ENCODE data around the gene ARMC7.
A peak's percentile ranks its signal among the peaks of the same experiment; 100 is the strongest.
"Not testable (repeated sequence)": the region's sequence is repeated elsewhere in the genome, so short reads cannot be mapped to it uniquely, and the experiment has no call there.

ARMC7 gene

DNA sequence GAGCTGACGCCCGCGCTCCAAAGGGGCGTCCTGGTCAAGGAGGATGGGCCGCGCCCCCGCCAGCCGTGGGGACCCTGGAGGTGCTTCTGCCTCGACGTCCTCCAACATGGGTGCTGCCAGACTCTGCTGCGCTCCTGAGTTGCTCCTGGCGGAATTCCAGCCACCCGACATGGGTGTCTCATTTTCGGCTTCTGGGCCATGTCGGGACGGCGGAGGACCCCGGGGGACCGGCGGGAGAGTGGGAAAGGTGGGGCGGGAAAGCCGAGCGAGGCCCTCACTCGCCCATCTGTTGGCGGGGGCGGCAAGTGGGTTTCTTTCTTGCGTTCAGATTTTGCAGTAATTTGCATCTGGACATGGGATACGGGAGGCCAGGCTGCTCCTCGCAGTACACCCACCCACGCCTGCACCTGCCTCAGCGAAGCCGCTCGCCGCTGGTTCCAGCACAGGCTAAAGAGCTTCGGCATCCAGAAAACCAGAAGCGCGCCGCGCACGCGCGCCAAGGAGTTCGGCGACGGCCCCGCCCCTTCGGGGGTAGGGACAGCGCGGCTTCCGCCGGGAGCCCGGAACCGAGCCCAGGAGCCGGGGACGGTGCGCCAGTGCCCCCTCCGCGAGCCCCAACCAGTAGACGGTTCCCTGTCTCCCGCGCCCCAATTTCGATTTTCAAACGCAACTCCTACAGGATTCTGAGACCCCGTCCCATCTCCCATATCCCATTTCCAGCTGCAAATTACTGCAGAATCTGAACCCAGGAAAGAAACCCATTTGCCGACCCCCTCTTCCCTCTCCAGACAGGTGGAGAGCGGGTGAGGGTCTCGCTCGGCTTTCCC, at the start of gene ARMC7:
Gene ARMC7, plus strand, starts transcription at position 563 of the 827 bp plus-strand sequence. CDS start 320 bp downstream, outside the sequence.
- peak; percentile 95 for DNase-seq

DNA sequence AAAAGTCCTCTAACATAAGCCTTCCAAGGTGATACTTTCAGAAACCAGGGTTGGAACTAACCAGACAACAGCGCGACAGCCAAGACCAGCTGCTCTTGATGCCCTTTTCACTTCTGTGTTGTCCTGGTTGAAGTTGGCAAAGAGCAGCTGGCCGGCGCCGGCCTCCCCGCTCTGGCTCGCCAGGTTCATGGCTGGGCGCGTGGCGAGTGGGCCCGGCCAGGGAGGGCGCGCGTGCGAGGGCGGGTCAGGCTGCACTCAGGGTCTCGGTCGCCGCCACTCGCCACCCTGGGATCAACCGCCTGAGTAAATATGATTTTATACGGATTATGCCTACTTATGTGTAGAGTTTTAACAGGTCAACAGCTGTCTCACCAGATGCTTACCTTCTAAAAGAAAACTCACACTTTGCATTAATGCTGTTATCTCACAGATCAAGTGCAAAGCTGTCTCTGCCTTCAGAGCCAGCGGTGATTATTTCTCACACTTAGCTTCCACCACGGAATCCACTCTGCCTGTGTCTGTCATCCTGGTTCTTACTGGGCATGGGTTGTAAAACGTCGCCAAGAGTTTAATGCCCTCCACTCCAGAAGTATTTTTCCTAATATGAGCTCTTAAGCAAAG, 49.2 kb upstream of the ARMC7 start:
- no peak for DNase-seq

DNA sequence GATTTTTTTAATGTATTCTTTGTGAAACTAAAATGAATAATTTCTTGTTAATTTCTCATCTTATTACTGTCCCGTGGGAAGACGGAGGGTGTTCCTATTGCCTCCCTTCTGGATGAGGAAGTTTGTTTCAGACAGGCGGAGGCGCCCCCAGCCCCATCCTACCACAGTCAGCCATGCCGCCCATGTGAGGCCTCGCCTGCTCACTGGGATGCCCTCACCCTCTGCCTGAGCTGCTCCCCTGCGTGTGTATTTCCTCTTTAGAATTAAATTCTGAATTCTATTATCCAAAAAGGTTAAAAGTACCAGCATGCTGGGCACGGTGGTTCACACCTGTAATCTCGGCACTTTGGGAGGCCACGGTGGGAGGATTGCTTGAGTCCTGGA, 48.7 kb upstream of the ARMC7 start:
- DNase-seq: no peak

DNA sequence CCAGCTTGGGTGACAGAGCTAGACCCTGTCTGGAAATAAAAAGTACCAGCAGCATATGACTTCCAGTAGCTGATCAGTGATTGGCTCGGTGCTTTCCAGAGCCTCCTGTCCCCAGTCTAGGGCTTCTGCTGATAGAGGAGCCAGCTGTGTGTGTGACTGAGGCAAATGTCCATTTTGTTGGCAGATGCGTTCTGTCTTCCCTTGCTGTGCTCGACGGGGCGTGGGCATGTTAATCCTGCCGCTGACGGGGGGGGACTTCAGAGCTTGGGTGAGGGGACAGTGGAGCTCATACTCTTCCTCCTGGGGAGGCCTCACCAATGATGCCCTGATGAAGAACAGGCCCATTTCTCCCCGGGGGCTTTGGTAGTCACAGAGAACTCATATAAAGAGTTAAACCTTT, 48.2 kb upstream of the ARMC7 start:
- DNase-seq: no peak

DNA sequence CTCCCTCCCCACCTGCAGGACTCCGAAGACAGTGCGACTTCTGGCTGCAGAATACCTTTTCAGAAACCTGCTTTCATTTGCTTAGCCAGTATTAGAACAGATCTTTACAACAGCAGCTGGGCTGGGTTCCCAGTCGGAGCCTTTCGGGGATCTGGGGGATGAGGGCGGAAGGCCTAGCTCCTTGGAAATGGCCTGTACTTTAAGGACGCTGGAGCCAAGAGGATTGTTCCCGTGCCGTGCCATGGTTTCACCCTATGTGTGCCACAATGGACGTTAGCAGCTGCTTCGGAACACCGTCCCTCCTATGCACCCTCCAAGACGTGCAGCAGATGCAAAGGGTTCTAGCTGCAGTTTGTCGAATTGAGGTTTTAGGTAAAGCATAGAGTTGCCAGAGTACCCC, 46.6 kb upstream of the ARMC7 start:
- DNase-seq: no peak

DNA sequence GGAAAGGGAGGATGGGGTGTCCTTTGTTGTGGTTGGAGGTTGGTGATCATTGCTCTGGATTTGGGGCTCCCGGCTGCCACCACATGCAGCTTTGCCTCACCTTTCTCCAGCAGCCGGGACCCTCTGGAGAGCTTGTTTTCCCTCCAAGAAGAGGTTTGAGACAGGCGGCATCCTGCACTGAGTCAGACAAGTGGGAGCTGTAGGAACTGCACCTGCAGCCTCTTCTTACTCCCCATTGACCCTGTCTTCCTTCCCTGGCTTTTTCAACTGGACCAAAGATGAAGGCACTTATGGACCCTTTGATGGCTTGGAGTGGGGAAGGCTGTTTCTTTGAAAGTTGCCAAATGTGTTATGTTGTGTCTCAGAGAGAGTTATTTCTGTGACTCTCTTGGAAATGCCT, 46.1 kb upstream of the ARMC7 start:
- no peak for DNase-seq

DNA sequence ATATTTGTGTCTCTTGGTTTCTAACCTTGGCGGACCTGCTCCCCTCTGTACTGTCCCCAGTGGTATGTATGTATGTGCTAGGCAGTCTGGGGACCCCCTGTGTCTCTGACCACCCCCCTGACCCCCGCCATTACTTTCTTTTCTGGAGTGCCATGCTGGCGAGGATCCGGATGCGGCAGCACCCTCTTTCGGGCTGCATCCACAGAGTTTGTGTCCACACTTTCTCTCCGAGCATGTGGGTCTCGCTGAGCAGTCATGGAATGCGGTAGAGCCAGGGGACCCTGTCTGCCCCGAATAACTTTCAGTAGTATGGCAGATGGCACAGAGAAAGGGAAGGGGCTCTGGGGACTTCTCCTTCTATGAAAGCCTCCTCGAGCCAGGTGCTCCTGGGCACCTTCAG, 45.7 kb upstream of the ARMC7 start:
- DNase-seq: no peak

DNA sequence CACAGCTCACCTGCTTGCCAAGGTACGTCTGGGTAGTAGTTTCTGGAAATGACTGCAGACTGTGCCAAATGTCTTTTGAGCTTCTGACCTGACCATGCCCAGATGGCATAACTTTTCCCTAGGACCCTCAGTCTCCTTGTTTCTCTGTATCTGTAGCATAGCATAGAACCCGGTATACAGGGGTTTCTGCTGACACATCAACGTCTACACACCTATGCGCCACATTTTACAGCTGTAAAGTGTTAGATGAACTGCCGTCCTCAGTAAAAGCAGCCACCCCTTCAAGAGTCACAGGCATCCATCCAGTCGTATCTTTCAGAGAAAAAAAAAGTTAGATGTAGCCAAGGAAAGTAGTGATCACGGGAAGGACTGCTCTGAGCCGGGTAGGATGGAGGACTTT, 45.3 kb upstream of the ARMC7 start:
- DNase-seq: no peak

DNA sequence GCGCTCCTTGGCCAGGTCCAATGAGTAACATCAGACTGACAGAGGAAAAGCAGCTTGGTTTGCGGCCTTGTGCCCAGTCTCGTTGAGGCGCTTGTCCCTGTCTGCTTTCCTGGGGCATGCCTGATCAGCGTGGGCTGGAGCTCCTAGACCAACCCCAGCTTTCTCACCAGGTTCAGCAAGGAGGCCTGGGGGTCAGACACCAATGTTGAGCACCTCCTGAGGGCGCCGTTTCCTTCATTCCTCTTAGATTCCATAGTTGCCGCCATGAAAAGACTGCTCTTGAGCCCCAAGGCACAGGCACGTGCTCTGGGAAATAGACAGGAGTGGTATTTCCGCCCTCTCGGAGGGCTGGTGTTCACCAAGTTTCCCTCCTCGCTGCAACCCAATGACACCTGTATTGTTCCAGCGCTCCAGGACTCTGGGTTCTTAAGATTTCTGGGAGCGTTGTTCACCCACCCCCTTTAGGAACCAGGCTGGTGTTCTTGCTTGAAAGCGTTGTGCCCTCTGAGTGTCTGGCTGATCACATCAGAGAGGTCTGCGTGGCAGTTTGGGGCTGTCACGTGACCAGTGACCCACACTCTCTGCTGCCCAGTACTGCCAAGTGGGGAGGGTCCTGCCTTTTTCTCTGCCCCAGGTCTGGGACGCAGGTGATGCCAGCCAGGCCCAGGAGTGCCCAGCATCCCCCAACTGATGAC, 44.8 kb upstream of the ARMC7 start:
- no peak for DNase-seq

DNA sequence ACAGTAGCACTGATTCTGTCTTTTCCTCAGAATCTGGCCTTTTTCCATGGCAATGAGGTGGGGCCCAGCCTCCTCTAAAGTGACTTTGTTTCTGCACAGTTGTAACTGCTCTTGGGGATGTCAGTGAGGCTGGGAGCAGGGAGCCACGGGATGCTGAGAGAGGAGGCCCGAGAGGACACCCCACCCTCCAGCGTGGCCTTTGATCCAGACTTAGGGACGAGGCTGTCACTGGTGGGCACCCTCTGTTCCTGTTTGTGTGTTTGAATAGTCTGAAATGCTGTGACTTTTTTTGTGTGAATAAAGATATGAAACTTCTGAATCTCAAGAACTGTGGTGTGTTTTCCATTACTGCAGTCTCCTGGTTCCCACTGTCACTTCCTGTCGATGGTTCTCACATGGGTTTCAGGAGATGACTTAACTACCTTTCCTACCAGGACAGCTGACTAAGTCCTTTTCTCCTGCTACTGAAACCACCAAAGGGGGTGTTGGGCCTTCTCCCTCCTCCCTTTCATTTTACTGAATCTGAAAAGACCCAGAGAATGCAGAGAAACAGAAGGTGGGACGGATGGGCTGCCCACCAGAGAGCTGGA, 44.1 kb upstream of the ARMC7 start:
- DNase-seq: no peak

DNA sequence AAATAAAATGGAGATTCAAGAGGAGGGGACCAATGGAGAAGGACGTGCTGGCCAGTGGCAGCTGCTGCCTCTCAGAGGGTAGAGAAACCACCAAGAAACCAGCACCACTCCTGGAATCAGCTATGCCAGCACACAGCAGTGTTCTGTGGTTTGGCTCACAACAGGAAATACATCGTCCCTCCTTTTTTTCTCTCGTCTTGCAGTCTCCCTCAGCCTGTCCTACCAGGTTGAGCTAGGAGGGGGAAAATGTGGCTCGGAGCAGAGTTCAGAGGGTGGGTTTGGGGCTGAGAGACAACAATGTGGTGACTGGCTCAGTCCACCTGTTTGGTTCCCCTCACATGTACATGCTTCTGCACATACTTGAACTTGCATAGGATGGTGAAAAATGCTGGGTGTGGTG, 41.9 kb upstream of the ARMC7 start:
- peak; percentile 53 for DNase-seq

DNA sequence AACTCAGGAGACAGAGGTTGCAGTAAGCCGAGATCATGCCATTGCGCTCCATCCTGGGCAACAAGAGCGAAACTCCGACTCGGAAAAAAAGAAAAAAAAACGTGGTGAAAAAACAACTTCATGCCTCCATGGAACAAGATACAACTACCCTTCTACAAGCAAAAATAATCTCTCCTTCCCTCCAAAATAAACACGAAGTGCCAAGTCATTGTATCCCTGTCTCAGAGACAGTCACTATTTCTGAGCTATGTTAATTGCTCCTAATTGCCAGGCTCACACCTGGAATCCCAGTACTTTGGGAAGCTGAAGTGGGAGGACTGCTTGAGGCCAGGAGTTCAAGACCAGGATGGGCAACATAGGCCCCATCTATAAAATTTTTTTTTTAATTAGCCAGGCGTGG, 41.0 kb upstream of the ARMC7 start:
- DNase-seq: no peak

DNA sequence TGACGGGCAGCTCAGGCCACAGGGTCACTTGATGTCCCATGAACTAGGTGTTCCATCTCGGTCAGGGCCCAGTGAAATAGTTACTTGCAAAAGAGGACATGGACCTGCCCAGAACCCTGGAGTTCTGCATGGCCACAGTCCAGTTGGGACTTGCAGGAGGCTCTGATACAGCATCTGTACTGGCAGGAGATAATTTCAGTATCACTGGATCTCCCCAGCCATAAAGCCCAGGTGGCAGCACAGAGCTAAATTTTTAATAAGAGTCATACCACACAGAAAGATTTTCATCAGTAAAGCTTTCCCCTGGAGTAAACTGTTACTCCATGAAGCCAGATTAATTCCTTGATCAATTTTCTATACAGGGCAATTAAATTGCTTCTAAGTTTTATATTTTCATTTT, 40.0 kb upstream of the ARMC7 start:
- DNase-seq: peak; percentile 43

DNA sequence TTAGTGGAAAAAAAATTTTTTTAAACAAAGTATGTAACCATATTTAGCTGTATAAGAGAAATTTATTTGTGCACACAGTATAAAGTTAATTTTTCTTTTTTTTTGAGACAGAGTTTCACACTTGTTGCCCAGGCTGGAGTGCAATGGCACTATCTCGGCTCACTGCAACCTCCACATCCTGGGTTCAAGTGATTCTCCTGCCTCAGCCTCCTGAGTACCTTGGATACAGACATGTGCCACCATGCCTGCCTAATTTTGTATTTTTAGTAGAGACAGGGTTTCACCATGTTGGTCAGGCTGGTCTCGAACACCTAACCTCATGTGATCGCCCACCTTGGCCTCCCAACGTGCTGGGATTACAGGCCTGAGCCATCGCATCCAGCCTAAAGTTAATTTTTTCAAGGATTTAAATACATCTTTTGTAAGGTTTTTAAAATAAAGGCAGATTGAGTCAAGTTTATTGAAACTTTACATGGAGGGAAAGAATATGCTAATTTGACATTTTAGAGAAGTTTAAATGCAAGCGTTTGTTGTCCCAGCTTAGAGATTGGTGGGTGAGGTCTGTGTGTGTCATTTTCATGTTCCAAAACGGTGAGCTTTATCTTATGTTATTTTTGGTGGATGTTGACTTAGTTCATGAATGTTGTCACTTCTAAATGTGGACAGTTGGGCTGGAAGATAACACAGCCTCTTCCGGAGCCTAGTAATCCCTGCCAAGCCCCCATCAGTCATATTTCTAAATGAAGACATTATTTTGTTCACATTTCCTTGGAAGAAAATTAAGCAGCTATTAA, 38.1 kb upstream of the ARMC7 start:
- DNase-seq: not testable (repeated sequence)

DNA sequence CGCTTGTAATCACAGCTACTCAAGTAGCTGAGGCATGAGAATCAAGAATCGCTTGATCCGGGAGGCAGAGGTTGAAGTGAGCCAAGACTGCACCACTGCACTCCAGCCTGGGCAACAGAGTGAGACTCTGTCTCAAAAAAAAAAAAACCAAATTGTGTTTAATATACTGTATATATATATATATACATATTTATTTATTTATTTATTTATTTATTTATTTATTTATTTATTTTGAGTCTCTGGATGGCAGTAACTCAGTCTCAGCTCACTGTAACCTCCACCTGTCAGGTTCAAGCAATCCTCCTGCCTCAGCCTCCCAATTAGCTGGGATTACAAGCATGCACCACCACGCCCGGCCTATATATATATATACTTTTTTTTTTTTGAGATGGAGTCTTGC, 36.9 kb upstream of the ARMC7 start:
- not testable (repeated sequence) for DNase-seq

DNA sequence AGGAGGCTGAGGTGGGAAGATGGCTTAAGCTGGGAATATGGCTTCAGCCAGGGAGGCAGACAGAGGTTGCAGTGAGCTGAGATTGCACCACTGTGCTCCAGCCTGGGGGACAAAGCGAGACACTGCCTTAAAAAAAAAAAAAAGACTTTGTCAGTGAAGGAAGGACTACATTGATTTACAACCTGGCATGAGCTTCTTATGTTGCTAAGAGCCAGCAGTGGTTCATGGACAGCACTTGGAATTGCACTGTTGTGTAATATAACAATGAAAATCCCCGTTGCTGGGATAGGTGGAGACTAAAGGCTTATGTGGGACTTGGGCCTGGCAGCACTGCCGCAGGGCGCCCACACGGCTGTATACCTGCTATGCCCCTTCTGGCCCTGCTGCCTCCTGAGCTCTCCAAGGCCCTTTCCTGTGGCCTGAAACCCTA, 36.1 kb upstream of the ARMC7 start:
- DNase-seq: no peak

DNA sequence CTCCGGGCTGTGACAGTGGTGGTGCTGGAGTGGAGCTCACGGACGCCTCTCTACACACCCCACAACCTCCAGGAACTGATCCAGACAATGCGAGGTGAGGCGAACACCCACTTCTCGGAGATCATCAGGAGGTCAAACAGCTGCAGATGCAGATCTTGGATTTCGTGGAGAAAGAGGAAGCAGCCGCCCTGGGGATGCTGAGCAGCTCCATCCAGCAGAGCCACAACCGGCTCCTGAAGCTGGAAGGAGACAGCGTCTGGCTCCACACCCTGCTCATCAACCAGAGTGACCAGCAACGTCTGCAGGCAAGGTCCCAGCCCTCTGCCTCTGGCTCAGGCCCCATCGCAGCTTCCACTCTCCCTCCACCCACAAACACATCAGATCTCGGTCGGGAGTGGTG, 35.2 kb upstream of the ARMC7 start:
- DNase-seq: no peak

DNA sequence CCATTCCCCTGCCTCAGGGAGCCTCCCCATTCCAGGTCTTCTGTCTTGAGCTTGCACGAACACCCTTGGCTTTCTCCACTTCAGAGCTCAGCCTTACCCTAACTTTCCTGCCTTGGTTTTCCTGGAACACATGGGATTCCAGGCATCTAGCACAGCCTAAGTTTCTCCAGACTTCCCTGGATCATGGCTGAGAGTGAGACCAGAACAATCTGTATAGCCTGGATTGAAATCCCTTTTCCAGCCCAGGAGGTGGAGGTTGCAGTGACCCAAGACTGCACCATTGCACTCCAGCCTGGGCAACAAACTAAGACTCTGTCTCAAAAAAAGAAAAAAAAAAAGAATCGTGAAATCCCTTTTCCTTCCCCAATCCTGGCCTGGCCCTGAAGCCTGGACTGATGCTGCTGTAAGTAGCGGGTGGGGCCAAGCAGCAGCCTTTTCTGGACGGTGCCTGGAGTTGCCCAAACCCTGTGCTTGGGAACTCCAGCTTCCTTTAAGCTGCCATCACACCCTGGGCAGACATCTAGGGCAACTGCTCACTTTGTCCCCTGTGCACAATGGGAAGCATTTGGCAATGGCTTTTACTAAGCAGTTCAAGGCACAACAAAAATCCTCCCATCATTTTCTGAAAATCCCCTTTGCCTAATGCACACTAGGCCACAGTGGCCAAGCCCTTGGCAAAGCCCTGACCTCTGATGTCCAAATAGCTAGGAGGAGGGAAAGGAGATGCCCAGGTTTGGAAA, 34.0 kb upstream of the ARMC7 start:
- DNase-seq: no peak

DNA sequence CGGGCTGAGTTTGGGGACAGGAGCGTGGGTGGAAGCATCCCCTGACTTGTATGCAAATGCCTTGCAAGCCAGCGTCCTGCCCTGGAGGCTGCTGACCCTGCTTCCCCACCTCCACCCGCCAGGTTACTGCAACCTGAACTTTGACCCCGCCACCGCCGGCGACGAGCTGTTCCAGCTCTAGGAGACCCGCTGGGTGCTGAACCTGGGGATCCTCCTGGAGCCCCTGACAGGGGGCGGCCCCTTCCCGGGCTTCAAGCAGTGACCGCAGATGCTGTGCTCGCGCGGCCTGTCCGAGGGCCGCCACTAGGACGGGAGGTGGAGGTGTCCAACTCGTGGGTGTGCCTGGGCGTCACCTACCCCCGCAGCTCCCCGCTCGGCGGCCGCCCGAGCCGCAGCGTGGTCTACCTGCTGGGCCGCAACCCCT, 32.7 kb upstream of the ARMC7 start:
- DNase-seq: peak; percentile 2

DNA sequence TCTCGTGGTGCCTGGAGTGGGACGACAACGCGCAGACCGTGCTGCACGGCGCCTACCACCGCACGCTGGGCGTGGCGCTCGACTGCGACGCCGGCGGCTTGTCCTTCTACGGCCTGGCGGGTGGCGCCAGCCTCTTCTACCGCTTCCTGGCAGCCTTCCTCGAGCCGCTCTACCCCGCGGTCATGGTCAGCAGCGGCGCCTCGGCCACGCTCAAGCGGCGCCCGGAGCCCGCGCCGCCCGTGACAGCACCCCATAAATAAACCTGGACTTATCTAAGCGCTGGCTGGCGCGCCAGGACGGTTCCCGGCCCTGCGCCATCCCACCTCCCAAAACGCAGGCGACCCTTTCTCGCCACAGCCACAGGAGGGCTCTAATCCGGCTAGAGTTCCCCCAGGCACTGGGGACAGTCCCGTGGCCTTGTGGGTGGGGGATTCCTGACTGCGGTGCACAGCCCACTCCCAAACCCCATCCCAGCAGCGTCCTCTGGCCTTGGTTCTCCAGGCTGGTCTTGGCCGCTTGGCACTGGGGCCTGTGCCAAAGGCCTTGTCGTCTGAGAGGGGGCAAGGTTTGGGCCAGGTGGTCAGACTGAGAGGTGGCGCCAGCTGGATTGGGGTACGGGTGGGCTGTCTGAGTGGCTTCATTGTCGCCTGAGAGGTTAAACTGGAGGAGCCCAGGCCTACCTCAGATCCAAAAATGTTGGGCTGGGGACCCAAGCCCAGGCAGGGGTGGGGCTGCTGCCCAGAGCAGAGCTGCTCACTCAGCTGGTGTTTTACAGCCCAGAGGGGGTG, 32.1 kb upstream of the ARMC7 start:
- peak; percentile 64 for DNase-seq
